Heart left ventricle (tissue), 16 donors: Measurements from ENCODE around the gene MLLT3. TPM values are rescaled to one million over a fixed set of nuclear protein-coding genes. Genes with fewer than 3 reads are reported as not detected.
A peak's percentile ranks its signal among the peaks of the same experiment; 100 is the strongest.

Experiments
- ATAC-seq, 4 donors: fragments of 200-7000 bp; cut with Tn5 transposase; one replicate each; pipeline ENCODE4 v1.9.1; 2020 to 2022; ENCODE audit warnings: moderate library complexity in 4 of 4, mild to moderate bottlenecking in 3 of 4, moderate number of reproducible peaks in 1 of 4
- DNase-seq, 5 donors: peaks; one replicate each; pipeline ENCODE4 v3.0.0-alpha.2; 2020
- H3K27ac ChIP-seq, 12 donors: fragments of 200-600 bp; sonication (generic) in 4 of 12; one replicate each; pipeline versions ENCODE4 v1.5.0 to v1.8.0; 2016 to 2022; ENCODE audit warnings: mild to moderate bottlenecking in 2 of 12
- H3K27me3 ChIP-seq, 9 donors: fragments of 200-600 bp; sonication (generic) in 2 of 9; one replicate each; pipeline versions ENCODE4 v1.5.1 to v1.8.0; 2016 to 2022; ENCODE audit warnings: mild to moderate bottlenecking in 3 of 9
- H3K36me3 ChIP-seq, 9 donors: fragments of 200-600 bp; sonication (generic) in 2 of 9; one replicate each; pipeline versions ENCODE4 v1.5.0 to v1.8.0; 2018 to 2022; ENCODE audit warnings: mild to moderate bottlenecking in 2 of 9
- H3K4me1 ChIP-seq, 12 donors: fragments of 200-600 bp; sonication (generic) in 4 of 12; one replicate each; pipeline versions ENCODE4 v1.5.0 to v1.8.0; 2016 to 2022; ENCODE audit warnings: mild to moderate bottlenecking in 3 of 12
- H3K4me3 ChIP-seq, 12 donors: fragments of 200-600 bp; sonication (generic) in 4 of 12; one replicate each; pipeline versions ENCODE4 v1.5.0 to v1.8.0; 2017 to 2022; ENCODE audit warnings: mild to moderate bottlenecking in 9 of 12, moderate library complexity in 4 of 12
- H3K9me3 ChIP-seq, 12 donors: fragments of 200-600 bp; sonication (generic) in 4 of 12; one replicate each; pipeline versions ENCODE4 v1.5.0 to v1.8.0; 2016 to 2022; ENCODE audit warnings: mild to moderate bottlenecking in 1 of 12
- CTCF ChIP-seq, 12 donors: fragments of 200-600 bp; sonication (generic) in 4 of 12; IDR thresholded peaks; one replicate each; pipeline versions ENCODE4 v1.5.0 to v1.8.0; 2018 to 2022; ENCODE audit warnings: antibody characterized with exemption in 12 of 12, mild to moderate bottlenecking in 5 of 12
- POLR2A ChIP-seq, 2 donors: fragments of 450-650 bp; IDR thresholded peaks; one replicate each; pipeline ENCODE4 v1.6.1; 2017; ENCODE audit warnings: antibody characterized with exemption in 2 of 2, mild to moderate bottlenecking in 2 of 2, moderate library complexity in 2 of 2
- WGBS, 4 donors: extraction: QIAGEN DNeasy Blood & Tissue Kit in 2 of 4; methylation state at CpG; one replicate each; pipeline versions ENCODE4 v1.1.5 to v1.1.7; 2013 to 2018; 5-methylcytosine and 5-hydroxymethylcytosine counted together
- intact Hi-C, 10 donors: fragments of 100-400 bp; cut with DNase I; formaldehyde crosslinking; loops; one replicate each; pipeline versions ENCODE4 v1.11.1 to v1.14.2; 2022
- polyA plus RNA-seq, 2 donors: library from polyadenylated mRNA; stranded (reverse); fragments of 200-250 nt; gene quantifications; one replicate each; pipeline ENCODE4 v1.2.3, GENCODE V29; 2013
- total RNA-seq, 9 donors: library from RNA; depleted of rRNA in 2 of 9; stranded (reverse); fragments of >200 nt in 2 of 9; fragmentation: NEBNext Ultra II Directional in 3 of 9; extraction: Animal tissue kit (Norgen Biotek cat#: 25700) in 3 of 9; gene quantifications; one replicate each; pipeline versions ENCODE4 v1.1.0 to v1.2.4, GENCODE V29; 2016 to 2023
- donor health status: ischemic (EF 13 %, LVEDD 7.1; RV severe dilation, severe dysfunction).
- donor health status: healthy with polysubstance abuse.
- donor health status: DM: no; HTN: yes; CAD: no.
- donor health status: DM: no; HTN: no; CAD: no.
- donor health status: ischemic (EF 25% LVEDD 6.9; RV normal size, moderate dysfunction).
- donor health status: ischemic (EF 25% LVEDD 5.7; RV mildly dilated, moderate dysfunction).
- donor health status: healthy.
- donor health status: DM: yes; HTN: yes; CAD: no.
- donor health status: ischemic (EF 35%, LVEDD 5.7; RV mildly dilated, moderate dysfunction).
- donor health status: nonischemic (EF 11% LVEDD 7.7; RV severe dilation, severe dysfunction).
- donor health status: DM: yes; HTN: yes; CAD: no.
- donor health status: PGD.
- donor health status: ischemic (EF 29% LVEDD 5.4; RV normal size, mild dysfunction).
- donor health status: nonischemic (EF 23%, LVEDD 6.1; RV moderate dilation, normal function).

Gene MLLT3
- total and polyA plus RNA-seq, 11 donors, result 7.5 to 21.0 (median 15.3) TPM

- no peak for ATAC-seq
- 35 to 41% (median 36%) methylated on average over 15 of the region's 15 CpGs for WGBS, 4 donors
- Histone ChIP-seq H3K36me3 (no peaks in the 10 kb centered on the region), H3K9me3 (no peaks in the 10 kb centered on the region), H3K27me3 (no peaks in the 10 kb centered on the region), H3K4me3 (peak overlapping the region in 10 of 12 donors; percentile 69 to 95 (median 89)), H3K4me1 (peaks cover 0 to 46% (median 27%) of the 10 kb centered on the region in 12 donors), H3K27ac (peak overlapping the region in 8 of 12 donors; percentile 21 to 94 (median 90))
- no peak for TF ChIP-seq POLR2A (IDR thresholded peaks at IDR 0.05)
- no peak for TF ChIP-seq CTCF (IDR thresholded peaks at IDR 0.05)
- DNase-seq, result peak in 2 of 5 donors; percentile 20 to 26
- intact Hi-C loops, result loop anchor here (2.0 to 10.0 kb wide), 21 partner anchors 15 to 695 kb away; partner anchors contain the start of gene FOCAD (in 4 of the 10)
Observed at GRCh38 chr9:20619487-20620200, 2.7 kb downstream of the MLLT3 start.

DNA sequence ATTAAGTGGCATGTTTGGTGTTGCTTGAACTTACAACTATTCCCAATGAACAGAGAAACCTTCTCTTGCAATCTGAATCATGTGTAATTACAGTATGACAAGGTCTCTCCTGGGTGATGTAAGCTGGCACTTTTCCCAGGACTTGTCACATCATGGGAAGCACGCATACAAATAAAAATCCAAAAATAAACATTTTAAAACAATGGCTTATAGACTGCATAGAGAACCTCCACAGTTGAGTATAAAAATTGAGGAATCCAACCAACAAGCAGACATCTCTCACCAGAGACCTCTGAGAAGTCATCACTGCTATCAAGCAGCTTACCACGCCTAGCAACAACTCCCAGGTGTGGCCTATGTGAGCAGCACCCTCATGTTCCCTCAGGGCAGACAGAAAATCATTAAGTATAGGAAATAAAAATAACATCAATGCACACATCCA, 3.9 kb downstream of the MLLT3 start:
- Histone ChIP-seq H3K36me3 (no peaks in the 10 kb centered on the region), H3K9me3 (no peaks in the 10 kb centered on the region), H3K27me3 (no peaks in the 10 kb centered on the region), H3K27ac (peak overlapping the region in 5 of 12 donors; percentile 4 to 89 (median 13)), H3K4me3 (peak overlapping the region in 1 of 12 donors; percentile 3), H3K4me1 (peaks cover 0 to 41% (median 23%) of the 10 kb centered on the region in 12 donors)
- TF ChIP-seq CTCF (IDR thresholded peaks at IDR 0.05), result no peak
- TF ChIP-seq POLR2A (IDR thresholded peaks at IDR 0.05), result no peak
- intact Hi-C loops, result loop anchor here in 3 of 10 donors (2.0 to 10.0 kb wide), 2 partner anchors 14 to 64 kb away; no protein-coding TSS in a partner anchor
- DNase-seq, result peak in 4 of 5 donors; percentile 38 to 62 (median 57)
- ATAC-seq, result no peak
- WGBS, 4 donors, result 38 to 48% (median 43%) methylated on average over 2 of the region's 2 CpGs

GRCh38 chr9:20616808-20617207, 5.5 kb downstream of the MLLT3 start:
- 86 to 93% (median 89%) methylated on average over 2 of the region's 2 CpGs for WGBS, 4 donors
- Histone ChIP-seq H3K27ac (no peak overlapping the region), H3K36me3 (no peaks in the 10 kb centered on the region), H3K9me3 (no peaks in the 10 kb centered on the region), H3K4me1 (peaks cover 0 to 50% (median 29%) of the 10 kb centered on the region in 12 donors), H3K27me3 (no peaks in the 10 kb centered on the region), H3K4me3 (no peak overlapping the region)
- TF ChIP-seq CTCF (IDR thresholded peaks at IDR 0.05) (no peak), POLR2A (IDR thresholded peaks at IDR 0.05) (no peak)
- DNase-seq (no peak), ATAC-seq (no peak)
- intact Hi-C loops, result loop anchor here in 2 of 10 donors (10.0 kb wide), 1 partner anchor 62 kb away; no protein-coding TSS in a partner anchor

DNA sequence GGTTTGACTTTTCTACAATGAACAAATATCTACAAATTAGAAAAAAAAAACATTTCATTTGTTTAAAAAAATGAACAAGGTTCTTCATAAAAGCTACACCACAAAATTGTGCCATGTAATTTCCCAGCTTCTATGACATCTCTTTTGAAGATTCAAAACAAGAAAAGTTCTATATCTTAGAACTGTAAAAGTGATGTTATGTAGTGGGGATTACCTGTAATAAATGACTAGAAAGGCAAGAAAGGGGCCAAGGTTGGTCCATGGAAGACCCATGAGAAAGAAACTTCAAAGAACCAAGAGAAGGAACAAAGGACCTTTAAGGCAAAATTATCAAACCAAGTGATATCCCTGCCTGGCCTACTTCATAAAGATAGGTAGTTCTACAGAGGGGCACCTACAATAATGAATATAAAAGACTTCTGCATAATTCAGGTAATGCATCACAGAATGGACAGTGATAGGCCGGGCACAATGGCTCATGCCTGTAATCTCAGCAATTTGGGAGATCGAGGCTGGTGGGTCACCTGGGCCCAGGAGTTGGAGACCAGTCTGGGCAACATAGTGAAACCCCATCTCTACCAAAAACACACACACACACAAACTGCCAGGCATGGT, 7.6 kb downstream of the MLLT3 start:
- DNase-seq (no peak), ATAC-seq (no peak)
- TF ChIP-seq POLR2A (IDR thresholded peaks at IDR 0.05), result no peak
- no peak for TF ChIP-seq CTCF (IDR thresholded peaks at IDR 0.05)
- Histone ChIP-seq H3K4me1 (peaks cover 0 to 66% (median 32%) of the 10 kb centered on the region in 12 donors), H3K27me3 (no peaks in the 10 kb centered on the region), H3K36me3 (no peaks in the 10 kb centered on the region), H3K27ac (no peak overlapping the region), H3K4me3 (no peak overlapping the region), H3K9me3 (no peaks in the 10 kb centered on the region)
- intact Hi-C loops, result loop anchor here in 2 of 10 donors (10.0 kb wide), 1 partner anchor 60 kb away; no protein-coding TSS in a partner anchor
- WGBS, 4 donors, result 91 to 97% (median 95%) methylated on average over 2 of the region's 2 CpGs
